ENCODE data around the gene FHL2. TPM values are rescaled to one million over a fixed set of nuclear protein-coding genes. Genes with fewer than 3 reads are reported as not detected.

FHL2 gene
- total RNA-seq, 1 donor from 2014 or later = 5.3 TPM

DNA sequence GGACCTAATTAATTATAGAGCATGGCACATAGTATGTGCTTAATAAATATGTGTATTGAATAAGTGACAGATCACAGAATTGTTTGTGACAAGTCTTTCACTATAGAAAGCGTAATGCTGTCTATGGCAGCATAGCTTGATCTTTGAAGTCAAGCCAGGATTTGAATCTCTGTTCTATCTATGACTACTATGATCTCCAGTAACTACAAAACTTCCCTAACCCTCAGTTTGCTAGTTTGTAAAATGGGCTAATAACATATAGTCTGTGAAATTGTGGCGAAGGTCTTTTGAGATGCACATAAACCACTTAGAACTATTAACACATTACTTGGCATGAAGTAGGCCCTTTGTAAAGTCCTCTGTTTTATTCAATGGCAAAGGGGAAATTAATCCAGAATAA, 4.0 kb upstream of the FHL2 start:
- Mint-ChIP-seq H3K36me3 (ENCODE audit: low read depth) (no peaks in the 10 kb centered on the region), H3K27me3 (ENCODE audit: low read depth) (peaks cover 42% of the 10 kb centered on the region), H3K4me3 (ENCODE audit: low read depth) (no peak overlapping the region), H3K9me3 (no peaks in the 10 kb centered on the region), H3K4me1 (ENCODE audit: low read depth) (peaks cover 4% of the 10 kb centered on the region), H3K27ac (no peak overlapping the region)
- DNase-seq (ENCODE audit: low spot score) = no peak
- intact Hi-C loops (cut with micrococcal nuclease) = no loop called here

- Mint-ChIP-seq H3K27ac (no peak overlapping the region), H3K36me3 (ENCODE audit: low read depth) (no peaks in the 10 kb centered on the region), H3K4me3 (ENCODE audit: low read depth) (no peak overlapping the region), H3K9me3 (no peaks in the 10 kb centered on the region), H3K4me1 (ENCODE audit: low read depth) (peaks cover 4% of the 10 kb centered on the region), H3K27me3 (ENCODE audit: low read depth) (peaks cover 44% of the 10 kb centered on the region)
- DNase-seq (ENCODE audit: low spot score) = no peak
- intact Hi-C loops (cut with micrococcal nuclease) = no loop called here
Measured at GRCh38 chr2:105401867-105402266, 3.0 kb upstream of the FHL2 start.

DNA sequence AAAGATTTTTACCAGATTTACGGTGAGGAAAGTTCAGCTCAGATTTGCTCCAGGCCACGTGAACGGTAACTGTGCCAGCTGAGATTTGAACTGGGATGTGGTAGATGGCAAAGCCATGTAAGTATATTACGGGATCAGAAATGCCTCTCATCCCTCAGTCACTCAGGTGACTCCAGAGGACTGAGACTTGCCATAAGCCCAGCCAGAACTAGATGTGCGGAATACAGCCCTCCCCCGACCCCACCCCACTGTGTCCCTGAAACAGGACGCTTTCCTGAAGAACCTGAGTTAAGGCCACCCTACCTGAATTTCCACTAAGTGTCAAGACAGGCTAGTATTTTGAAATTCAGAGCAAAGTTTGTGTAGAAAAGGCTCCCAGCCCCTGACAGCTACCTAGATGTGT, 1.3 kb upstream of the FHL2 start:
- Mint-ChIP-seq H3K9me3 (no peaks in the 10 kb centered on the region), H3K27me3 (ENCODE audit: low read depth) (peaks cover 35% of the 10 kb centered on the region), H3K4me3 (ENCODE audit: low read depth) (no peak overlapping the region), H3K4me1 (ENCODE audit: low read depth) (peaks cover 10% of the 10 kb centered on the region), H3K36me3 (ENCODE audit: low read depth) (no peaks in the 10 kb centered on the region), H3K27ac (no peak overlapping the region)
- intact Hi-C loops (cut with micrococcal nuclease) = no loop called here
- no peak for DNase-seq (ENCODE audit: low spot score)

- no peak overlapping the region for H3K27ac Mint-ChIP-seq
- intact Hi-C loops (cut with micrococcal nuclease) = loop anchor here (2.0 kb wide), 1 partner anchor 63 kb away; the partner anchor contains the start of gene C2orf49
- H3K36me3 Mint-ChIP-seq (ENCODE audit: low read depth) = no peaks in the 10 kb centered on the region
- H3K4me1 Mint-ChIP-seq (ENCODE audit: low read depth) = peaks cover 10% of the 10 kb centered on the region
- DNase-seq (ENCODE audit: low spot score) = no peak
- no peak overlapping the region for H3K4me3 Mint-ChIP-seq (ENCODE audit: low read depth)
- H3K27me3 Mint-ChIP-seq (ENCODE audit: low read depth) = peaks cover 29% of the 10 kb centered on the region
- no peaks in the 10 kb centered on the region for H3K9me3 Mint-ChIP-seq
Measured at GRCh38 chr2:105399207-105399861, 483 bp upstream of the FHL2 start.

DNA sequence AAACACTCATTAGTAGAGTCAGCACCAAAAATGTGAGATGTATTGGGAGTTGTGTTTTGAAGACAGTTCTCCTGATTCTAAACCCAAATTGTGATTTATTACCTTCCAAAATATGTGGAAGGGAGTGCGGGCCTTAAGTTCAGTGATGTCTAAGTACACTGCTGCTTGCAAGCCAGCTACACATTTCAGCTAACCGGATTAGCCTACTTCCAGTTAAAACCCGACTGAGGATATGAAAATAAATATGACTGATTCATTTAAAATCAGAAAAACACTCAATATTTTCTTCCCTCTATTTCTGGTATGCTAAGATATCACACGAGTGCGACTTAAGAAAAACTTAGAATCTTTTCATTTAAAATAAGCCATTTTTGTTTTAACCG, 907 bp downstream of the FHL2 start:
- H3K4me3 Mint-ChIP-seq (ENCODE audit: low read depth) = peak overlapping the region; percentile 82
- intact Hi-C loops (cut with micrococcal nuclease) = loop anchor here (2.0 kb wide), 1 partner anchor 61 kb away; the partner anchor contains the start of gene C2orf49
- peak overlapping the region; percentile 61 for H3K27ac Mint-ChIP-seq

DNA sequence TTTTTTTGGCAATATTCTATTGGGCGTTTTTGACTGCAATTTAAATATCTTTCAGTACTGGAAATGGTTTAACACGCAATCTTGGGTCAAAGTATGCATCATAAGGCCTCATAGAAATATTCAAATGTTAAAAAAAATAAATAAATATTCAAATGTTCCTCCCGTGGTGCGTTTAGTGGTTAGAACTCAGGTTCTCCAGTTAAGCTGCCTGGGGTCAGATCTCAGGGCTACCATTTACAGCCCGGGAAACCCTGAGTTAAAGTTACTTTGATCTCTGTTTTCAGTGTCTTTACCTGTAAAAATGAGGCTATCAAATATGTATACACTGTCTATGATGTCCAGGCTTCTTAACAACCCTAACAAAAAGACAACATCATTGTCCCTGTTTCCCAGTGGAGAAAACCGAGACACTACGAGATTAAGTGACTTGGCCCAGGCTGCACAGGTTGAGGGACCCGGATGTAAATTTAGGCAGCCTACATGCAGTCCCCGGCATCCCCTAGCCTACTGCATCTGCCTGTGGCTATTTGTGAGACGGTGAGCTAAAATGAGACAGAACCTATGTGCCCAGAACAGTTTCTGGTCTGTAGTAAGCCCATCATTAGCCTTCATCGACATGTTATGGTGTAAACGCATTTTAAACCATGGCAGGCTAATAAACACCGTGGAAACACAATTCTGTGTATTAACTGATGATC, 1.7 kb downstream of the FHL2 start:
- H3K36me3 Mint-ChIP-seq (ENCODE audit: low read depth) = no peaks in the 10 kb centered on the region

More for the DNA sequence above, 907 bp downstream of the FHL2 start:
- H3K36me3 Mint-ChIP-seq (ENCODE audit: low read depth) = no peaks in the 10 kb centered on the region
- no peaks in the 10 kb centered on the region for H3K9me3 Mint-ChIP-seq
- H3K4me1 Mint-ChIP-seq (ENCODE audit: low read depth) = peaks cover 10% of the 10 kb centered on the region
- peaks cover 24% of the 10 kb centered on the region for H3K27me3 Mint-ChIP-seq (ENCODE audit: low read depth)
- no peak for DNase-seq (ENCODE audit: low spot score)

DNA sequence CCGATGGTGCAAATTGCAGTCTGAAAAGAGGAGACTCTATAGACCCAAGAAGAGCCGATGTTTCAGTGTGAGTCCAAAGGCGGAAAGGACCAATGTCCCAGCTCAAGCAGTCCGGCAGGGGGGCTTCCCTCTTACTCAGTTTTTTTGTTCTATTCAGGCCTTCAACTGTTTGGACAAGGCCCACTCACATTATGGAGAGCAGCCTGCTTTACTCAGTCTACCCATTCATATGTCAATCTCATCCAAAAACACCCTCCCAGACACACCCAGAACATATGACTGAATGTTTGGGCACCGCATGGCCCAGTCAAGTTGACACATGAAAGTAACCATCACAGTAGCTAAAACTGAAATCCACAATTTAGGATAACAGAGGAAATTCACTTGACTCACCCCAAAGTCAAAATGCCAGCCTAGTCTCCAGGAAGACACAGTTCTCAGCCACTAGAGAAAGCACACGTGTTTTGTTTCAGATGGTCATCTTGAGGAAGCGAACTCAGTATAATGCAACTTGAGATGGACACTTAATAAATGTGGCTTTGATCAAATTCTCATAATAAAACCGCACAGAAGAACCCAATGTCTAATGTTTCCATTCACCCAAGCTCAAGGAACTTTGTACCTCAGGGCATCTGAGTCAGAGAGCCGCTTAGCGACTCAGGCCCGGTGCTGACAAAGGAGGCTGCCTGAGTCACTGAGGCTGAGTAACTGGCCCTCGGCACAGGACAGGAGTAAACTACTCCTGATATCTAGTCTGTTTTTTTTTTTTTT, 2.4 kb downstream of the FHL2 start:
- Mint-ChIP-seq H3K4me3 (ENCODE audit: low read depth) (no peak overlapping the region), H3K4me1 (ENCODE audit: low read depth) (peaks cover 10% of the 10 kb centered on the region), H3K9me3 (no peaks in the 10 kb centered on the region), H3K36me3 (ENCODE audit: low read depth) (no peaks in the 10 kb centered on the region), H3K27me3 (ENCODE audit: low read depth) (peaks cover 18% of the 10 kb centered on the region), H3K27ac (no peak overlapping the region)
- no peak for DNase-seq (ENCODE audit: low spot score)
- intact Hi-C loops (cut with micrococcal nuclease) = no loop called here

More for the DNA sequence above, 1.7 kb downstream of the FHL2 start:
- Mint-ChIP-seq H3K4me3 (ENCODE audit: low read depth) (peak overlapping the region; percentile 24), H3K27ac (no peak overlapping the region), H3K4me1 (ENCODE audit: low read depth) (peaks cover 10% of the 10 kb centered on the region), H3K27me3 (ENCODE audit: low read depth) (peaks cover 21% of the 10 kb centered on the region), H3K9me3 (no peaks in the 10 kb centered on the region)
- intact Hi-C loops (cut with micrococcal nuclease) = no loop called here
- no peak for DNase-seq (ENCODE audit: low spot score)

DNA sequence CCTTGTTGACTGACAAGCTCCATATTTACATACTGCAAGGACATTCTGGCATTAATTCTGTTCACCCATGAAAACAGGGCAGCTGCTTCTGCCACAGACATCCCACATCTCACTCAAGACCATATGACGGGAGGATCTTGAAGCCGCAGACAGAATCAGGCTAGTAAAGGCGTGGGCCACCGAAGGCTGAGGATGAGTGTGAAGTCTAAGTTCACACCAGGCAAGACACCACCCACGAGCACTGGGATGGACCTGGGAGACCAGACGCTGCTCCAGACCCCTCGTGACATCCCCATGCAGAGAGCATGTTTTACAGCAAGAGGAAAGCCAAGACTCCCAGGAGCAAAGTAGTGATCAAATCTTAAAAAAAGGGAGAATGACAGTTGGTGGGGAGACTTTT, 3.2 kb downstream of the FHL2 start:
- Mint-ChIP-seq H3K4me1 (ENCODE audit: low read depth) (peaks cover 10% of the 10 kb centered on the region), H3K9me3 (no peaks in the 10 kb centered on the region), H3K27me3 (ENCODE audit: low read depth) (peaks cover 15% of the 10 kb centered on the region), H3K4me3 (ENCODE audit: low read depth) (no peak overlapping the region), H3K27ac (no peak overlapping the region), H3K36me3 (ENCODE audit: low read depth) (no peaks in the 10 kb centered on the region)
- intact Hi-C loops (cut with micrococcal nuclease) = no loop called here
- no peak for DNase-seq (ENCODE audit: low spot score)

DNA sequence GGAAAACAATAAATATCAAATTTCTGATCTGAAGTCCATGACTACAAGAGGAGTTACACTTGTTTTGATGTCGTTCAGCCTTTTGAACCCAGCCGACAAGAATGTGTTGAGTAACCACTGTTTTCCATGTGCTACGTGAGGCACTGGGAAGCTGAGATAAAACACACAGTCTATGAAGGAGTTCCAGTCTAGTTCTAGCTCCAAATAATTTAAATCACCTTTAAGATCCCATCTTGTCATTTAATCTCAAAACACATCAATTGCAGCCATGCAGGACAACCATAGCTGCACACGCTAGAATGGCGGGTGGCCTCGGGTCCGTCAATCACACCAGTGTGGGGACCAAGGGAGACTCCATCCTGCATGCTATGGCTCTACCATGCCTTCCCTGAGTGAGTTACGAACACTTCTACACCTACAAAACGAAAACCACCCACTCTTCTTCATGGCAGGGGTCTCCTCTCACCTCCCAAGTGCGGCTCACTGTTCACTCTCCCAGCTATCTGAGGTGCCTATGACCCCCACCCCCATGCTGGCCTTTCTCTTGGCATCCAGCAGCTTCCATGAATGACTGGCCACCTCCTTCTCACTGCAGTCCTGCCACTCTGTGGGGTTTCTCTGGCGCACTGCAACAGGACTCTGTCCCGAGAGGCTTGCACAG, 3.8 kb downstream of the FHL2 start:
- H3K27ac Mint-ChIP-seq = no peak overlapping the region
- intact Hi-C loops (cut with micrococcal nuclease) = no loop called here
- H3K9me3 Mint-ChIP-seq = no peaks in the 10 kb centered on the region
- DNase-seq (ENCODE audit: low spot score) = no peak
- H3K27me3 Mint-ChIP-seq (ENCODE audit: low read depth) = peaks cover 15% of the 10 kb centered on the region
- no peaks in the 10 kb centered on the region for H3K36me3 Mint-ChIP-seq (ENCODE audit: low read depth)
- no peak overlapping the region for H3K4me3 Mint-ChIP-seq (ENCODE audit: low read depth)
- H3K4me1 Mint-ChIP-seq (ENCODE audit: low read depth) = peaks cover 10% of the 10 kb centered on the region

DNA sequence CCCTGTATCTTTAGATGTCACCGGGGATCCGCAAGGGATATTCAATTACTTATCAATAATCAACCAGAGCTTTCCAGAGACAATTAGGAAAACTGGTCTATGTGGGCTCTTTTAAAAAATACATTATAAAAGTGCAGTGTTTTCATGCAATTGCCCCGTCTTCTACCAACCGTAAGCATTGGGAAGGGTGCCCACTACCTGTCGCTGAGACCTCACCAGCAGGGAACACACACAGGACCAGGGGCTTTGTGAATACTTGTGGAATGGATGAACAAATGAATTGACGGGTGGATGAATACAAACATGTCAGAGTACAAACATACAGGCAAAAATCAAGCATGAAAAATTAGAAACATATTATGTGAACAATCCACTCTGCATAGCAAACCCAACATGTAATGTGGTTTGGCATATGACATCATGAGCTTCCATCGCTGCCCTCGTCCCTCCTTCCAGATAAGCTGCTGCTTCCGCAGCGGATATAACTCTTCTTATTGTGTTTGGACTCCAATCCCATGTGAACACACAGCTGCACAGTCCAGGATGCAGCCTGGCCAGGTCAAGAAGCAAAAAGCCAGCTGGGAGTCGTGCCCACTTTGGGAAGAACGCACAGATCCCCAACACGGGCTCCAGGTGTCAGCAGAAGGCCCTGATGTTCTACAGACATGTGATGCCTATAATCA, 5.3 kb downstream of the FHL2 start:
- intact Hi-C loops (cut with micrococcal nuclease) = no loop called here
- Mint-ChIP-seq H3K4me3 (ENCODE audit: low read depth) (no peak overlapping the region), H3K9me3 (no peaks in the 10 kb centered on the region), H3K27ac (no peak overlapping the region), H3K27me3 (ENCODE audit: low read depth) (peaks cover 8% of the 10 kb centered on the region), H3K36me3 (ENCODE audit: low read depth) (no peaks in the 10 kb centered on the region), H3K4me1 (ENCODE audit: low read depth) (peaks cover 10% of the 10 kb centered on the region)
- no peak for DNase-seq (ENCODE audit: low spot score)

GRCh38 chr2:105391763-105392662, 6.8 kb downstream of the FHL2 start:
- peaks cover 6% of the 10 kb centered on the region for H3K4me1 Mint-ChIP-seq (ENCODE audit: low read depth)
- H3K36me3 Mint-ChIP-seq (ENCODE audit: low read depth) = no peaks in the 10 kb centered on the region
- H3K27me3 Mint-ChIP-seq (ENCODE audit: low read depth) = peaks cover 2% of the 10 kb centered on the region
- no peak overlapping the region for H3K4me3 Mint-ChIP-seq (ENCODE audit: low read depth)
- no peak for DNase-seq (ENCODE audit: low spot score)
- intact Hi-C loops (cut with micrococcal nuclease) = no loop called here
- H3K27ac Mint-ChIP-seq = no peak overlapping the region
- H3K9me3 Mint-ChIP-seq = no peaks in the 10 kb centered on the region
